Measurements from ENCODE around the gene BACH2. TPM values are rescaled to one million over a fixed set of nuclear protein-coding genes. Genes with fewer than 3 reads are reported as not detected.

BACH2 gene
- total RNA-seq, 1 experiment from 2014 or later = 3.3 TPM

GRCh38 chr6:89938014-89938413 is 358.6 kb downstream of the BACH2 start:
- Histone ChIP-seq H3K27me3 (ENCODE audit: insufficient read depth, low read length) (no peaks in the 10 kb centered on the region), H3K79me2 (ENCODE audit: insufficient read depth, low read length) (no peaks in the 10 kb centered on the region), H3K9ac (ENCODE audit: low read length) (no peak overlapping the region), H3K4me2 (ENCODE audit: low read length) (no peak overlapping the region), H3K4me3 (replicated peaks in 1 of 2; ENCODE audit: low read depth in 1 of 2, low read length in 2 of 2) (no peak overlapping the region), H3K4me1 (ENCODE audit: control insufficient read depth in 1 of 2, insufficient read depth in 2 of 2, low read length in 2 of 2) (no peaks in the 10 kb centered on the region), H3K27ac (ENCODE audit: low read depth, low read length) (no peak overlapping the region), H3K9me3 (ENCODE audit: control insufficient read depth in 1 of 2, insufficient read depth in 1 of 2, low read depth in 1 of 2, low read length in 2 of 2) (no peaks in the 10 kb centered on the region), H3K36me3 (ENCODE audit: control insufficient read depth in 1 of 2, insufficient read depth in 2 of 2, low read length in 2 of 2) (no peaks in the 10 kb centered on the region), H4K20me1 (ENCODE audit: insufficient read depth) (no peaks in the 10 kb centered on the region), H2AFZ (ENCODE audit: low read depth, low read length, poor library complexity, severe bottlenecking) (no peak overlapping the region), H3K9me2 (ENCODE audit: insufficient read depth) (no peaks in the 10 kb centered on the region)
- POLR2A ChIA-PET = no interaction called here
- no TSS peak for BruUV-seq (replicated peaks)
- no peak for ATAC-seq
- CTCF ChIA-PET = interaction anchor here (4.9 kb wide), 1 partner anchor 541 kb away, joined by 165 read pairs; no protein-coding TSS in a partner anchor
- intact Hi-C loops (cut with micrococcal nuclease) = no loop called here
- no peak for DNase-seq (ENCODE audit: low read depth, low spot score)
- TF ChIP-seq MAX (IDR thresholded peaks at IDR 0.05) (no peak), REST (IDR thresholded peaks at IDR 0.05; ENCODE audit: low read depth) (no peak), RAD21 (IDR thresholded peaks at IDR 0.05; ENCODE audit: low read depth) (no peak), ATF3 (IDR thresholded peaks at IDR 0.05) (no peak), JUND (IDR thresholded peaks at IDR 0.05) (no peak), TCF7L2 (IDR thresholded peaks at IDR 0.05; ENCODE audit: borderline replicate concordance, extremely low read depth, insufficient read depth, insufficient read length) (no peak), EZH2phosphoT487 (IDR thresholded peaks at IDR 0.05; ENCODE audit: borderline replicate concordance) (no peak), FOSL1 (IDR thresholded peaks at IDR 0.05; ENCODE audit: low read depth) (no peak)
- RAD21 ChIA-PET (ENCODE audit: low non-redundant PET in 1 of 2, low total read pairs in 2 of 2, uncharacterized antibody in 2 of 2, unreplicated experiment in 2 of 2) = no interaction called here

Data from HCT116 (cell line).